ENCODE data around the gene PPID.
"Not testable (repeated sequence)": the region's sequence is repeated elsewhere in the genome, so short reads cannot be mapped to it uniquely, and the experiment has no call there.

PPID gene

DNA sequence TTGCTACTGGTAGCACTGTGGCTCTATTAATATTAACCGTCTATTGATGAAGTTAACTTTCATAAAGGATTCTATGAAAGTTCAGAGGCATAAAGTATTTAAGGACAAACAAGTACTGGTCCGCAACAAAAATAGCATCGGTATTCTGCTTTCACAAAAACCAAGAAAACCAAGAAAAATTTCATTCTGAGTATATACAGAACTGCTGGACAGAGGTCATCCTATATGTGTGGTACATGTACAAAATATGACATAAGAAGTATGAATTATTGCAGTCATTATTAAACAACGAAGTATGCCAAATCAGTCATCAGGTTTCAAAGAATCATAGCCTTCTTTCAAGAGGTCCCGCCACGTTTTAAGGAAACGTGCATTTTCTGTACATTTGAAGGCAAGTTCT is 53.9 kb downstream of the PPID start:
- DNase-seq (ENCODE audit: low read depth in 3 of 3, low spot score in 1 of 3), result no peak

DNA sequence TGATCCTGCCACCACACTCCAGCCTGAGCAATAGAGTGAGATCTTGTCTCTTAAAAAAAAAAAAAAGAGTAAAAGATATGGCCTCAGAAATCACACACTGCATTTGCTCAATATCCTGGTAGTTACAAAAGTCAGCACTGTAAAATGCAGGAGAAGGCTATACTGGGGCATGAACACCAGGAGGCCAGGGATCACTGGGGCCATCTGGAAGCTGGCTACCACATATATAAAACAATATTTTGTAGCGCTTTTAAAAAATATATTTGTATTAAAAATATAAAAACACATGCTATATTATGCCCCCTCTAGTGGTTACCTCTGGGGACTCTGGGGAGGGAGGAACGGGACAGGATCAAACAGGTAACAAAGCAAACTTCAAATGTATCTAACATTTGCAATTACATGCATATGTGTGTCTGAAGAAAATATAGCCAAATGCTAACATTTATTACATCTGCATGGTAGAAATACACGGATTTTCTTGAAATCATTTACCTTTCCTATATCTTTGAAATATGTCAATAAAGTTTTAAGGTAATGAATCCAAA is 55.5 kb downstream of the PPID start:
- no peak for DNase-seq (ENCODE audit: low read depth in 3 of 3, low spot score in 1 of 3)

DNA sequence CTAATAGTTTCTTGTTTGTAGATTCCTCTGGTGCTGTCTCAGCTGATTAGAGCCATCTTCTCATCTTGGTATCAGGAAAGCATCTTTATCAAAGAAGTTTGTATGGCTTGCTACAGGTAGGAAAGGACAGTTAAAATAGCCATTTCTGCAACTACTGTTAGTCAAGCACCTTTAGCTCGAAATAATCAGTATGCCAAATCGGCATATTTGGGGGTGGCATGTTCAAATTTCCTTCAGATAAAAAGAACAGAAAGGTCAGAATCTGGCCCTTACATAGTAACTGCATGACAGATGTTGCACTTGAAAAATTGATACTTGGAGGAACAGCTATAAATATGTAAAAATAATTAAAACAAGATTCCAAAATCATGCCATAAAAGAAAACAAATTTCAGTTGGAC is 56.3 kb downstream of the PPID start:
- no peak for DNase-seq (ENCODE audit: low read depth in 3 of 3, low spot score in 1 of 3)

DNA sequence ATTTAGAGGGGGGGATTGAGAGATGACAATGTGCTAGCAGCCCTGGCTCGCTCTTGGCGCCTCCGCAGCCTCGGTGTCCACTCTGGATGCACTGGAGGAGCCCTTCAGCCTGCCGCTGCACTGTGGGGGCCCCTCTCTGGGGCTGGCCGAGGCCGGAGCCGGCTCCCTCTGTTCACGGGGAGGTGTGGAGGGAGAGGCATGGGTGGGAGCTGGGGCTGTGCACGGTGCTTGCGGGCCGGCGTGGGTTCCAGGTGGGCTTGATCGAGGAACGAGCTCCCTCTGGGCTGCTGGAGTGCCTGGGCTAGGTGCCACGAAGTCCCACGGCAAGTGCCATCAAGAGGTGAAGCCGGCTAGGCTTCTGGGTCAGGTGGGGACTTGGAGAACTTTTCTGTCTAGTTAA is 58.4 kb downstream of the PPID start:
- DNase-seq (ENCODE audit: low read depth in 3 of 3, low spot score in 1 of 3), result no peak

DNA sequence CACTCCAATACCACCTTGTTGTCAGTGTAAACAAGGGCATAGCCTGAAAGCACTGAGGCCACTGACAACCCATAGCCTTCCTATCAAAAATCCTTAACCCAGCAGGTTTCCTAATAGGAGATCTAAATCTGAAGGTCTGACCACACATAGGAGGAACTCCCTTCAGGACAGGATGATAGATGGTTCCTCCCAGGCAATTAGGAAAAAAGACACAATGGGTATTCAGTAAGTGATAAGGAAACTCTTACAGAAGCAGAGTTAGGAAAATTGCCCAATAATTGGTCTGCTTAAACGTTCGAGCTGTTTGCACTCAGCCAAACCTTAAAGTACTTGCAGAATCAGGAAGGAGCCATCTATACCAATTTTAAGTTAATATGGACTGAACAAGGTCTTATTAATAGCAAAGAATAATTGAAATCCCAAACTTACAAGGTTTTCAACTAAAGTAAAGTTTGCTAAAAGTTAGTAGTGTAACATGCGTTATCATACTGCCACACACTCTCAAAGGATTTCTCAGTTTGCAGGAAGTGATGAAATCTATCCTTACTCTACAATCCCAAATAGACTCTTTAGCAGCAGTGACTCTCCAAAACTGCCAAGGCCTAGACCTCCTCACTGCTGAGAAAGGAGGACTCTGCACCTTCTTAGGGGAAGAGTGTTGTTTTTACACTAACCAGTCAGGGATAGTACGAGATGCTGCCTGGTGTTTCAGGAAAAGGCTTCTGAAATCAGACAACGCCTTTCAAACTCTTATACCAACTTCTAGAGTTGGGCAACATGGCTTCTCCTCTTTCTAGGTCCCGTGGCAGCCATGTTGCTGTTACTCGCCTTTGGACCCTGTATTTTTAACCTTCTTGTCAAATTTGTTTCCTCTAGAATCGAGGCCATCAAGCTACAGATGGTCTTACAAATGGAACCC is 59.2 kb downstream of the PPID start:
- DNase-seq (ENCODE audit: low read depth in 3 of 3, low spot score in 1 of 3), result not testable (repeated sequence)

DNA sequence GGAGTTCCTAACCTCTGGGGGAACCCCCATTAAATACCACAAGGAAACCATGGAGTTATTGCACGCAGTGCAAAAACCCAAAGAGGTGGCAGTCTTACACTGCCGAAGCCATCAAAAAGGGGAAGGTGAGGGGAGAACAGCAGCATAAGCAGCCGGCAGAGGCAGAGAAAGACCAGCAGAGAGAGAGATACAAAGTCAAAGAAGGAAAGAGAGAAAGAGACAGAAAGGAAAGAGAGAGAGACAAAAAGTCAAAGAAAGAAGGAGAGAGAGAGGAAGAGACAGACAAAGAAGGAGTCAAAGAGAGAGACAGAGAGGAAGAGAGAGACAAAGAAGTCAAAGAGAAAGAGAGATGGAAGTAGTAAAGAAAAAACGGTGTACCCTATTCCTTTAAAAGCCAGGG is 59.9 kb downstream of the PPID start:
- DNase-seq (ENCODE audit: low read depth in 3 of 3, low spot score in 1 of 3), result not testable (repeated sequence)
